Body of pancreas (tissue), 4 donors: ENCODE results near the gene DIAPH3. TPM values are rescaled to one million over a fixed set of nuclear protein-coding genes. Genes with fewer than 3 reads are reported as not detected.

ENCODE experiments used
- ATAC-seq: fragments of 150-250 bp; one replicate; pipeline ENCODE4 v1.9.1; 2016
- DNase-seq, 4 donors: peaks; one replicate each; pipeline ENCODE4 v3.0.0-alpha.2; 2019
- H3K27ac ChIP-seq, 4 donors: fragments of 200-600 bp; sonication (generic); 1 replicate in 3 of 4; 2 replicates in 1 of 4; pipeline versions ENCODE4 v1.5.1 to v1.6.1; 2016 to 2019; ENCODE audit warnings: mild to moderate bottlenecking in 1 of 4, mixed read lengths in 1 of 4, moderate library complexity in 1 of 4
- H3K27me3 ChIP-seq, 2 donors: fragments of 200-600 bp; sonication (generic); one replicate each; pipeline ENCODE4 v1.6.0; 2016; ENCODE audit warnings: mild to moderate bottlenecking in 1 of 2
- H3K36me3 ChIP-seq, 2 donors: fragments of 200-600 bp; sonication (generic); replicated peaks in 1 of 2; 2 replicates each; pipeline ENCODE4 v1.5.1; 2016; ENCODE audit warnings: low read depth in 2 of 2; ENCODE audit not compliant: insufficient read depth in 1 of 2
- H3K4me1 ChIP-seq: fragments of 200-600 bp; sonication (generic); one replicate; pipeline ENCODE4 v1.6.0; 2016
- H3K4me3 ChIP-seq, 2 donors: fragments of 200-600 bp; sonication (generic); 1 replicate in 1 of 2; 2 replicates in 1 of 2; pipeline ENCODE4 v1.5.1; 2016 to 2019
- H3K9me3 ChIP-seq, 3 donors: fragments of 200-600 bp; sonication (generic); 1 replicate in 2 of 3; 2 replicates in 1 of 3; pipeline ENCODE4 v1.5.1; 2016
- CTCF ChIP-seq, 7 experiments: fragments of 450-650 bp in 4 of 7; fragments of 200-600 bp in 3 of 7; sonication (generic) in 3 of 7; IDR thresholded peaks; one replicate each; pipeline ENCODE4 v1.5.1; 2016 to 2019; ENCODE audit warnings: antibody characterized with exemption in 7 of 7
- POLR2A ChIP-seq, 3 donors: fragments of 450-650 bp; IDR thresholded peaks; one replicate each; pipeline ENCODE4 v1.6.1; 2016; ENCODE audit warnings: antibody characterized with exemption in 3 of 3, mild to moderate bottlenecking in 2 of 3
- WGBS, 2 donors: methylation state at CpG; one replicate each; pipeline ENCODE4 v1.1.5; 2017; 5-methylcytosine and 5-hydroxymethylcytosine counted together
- intact Hi-C: fragments of 100-400 bp; cut with DNase I; formaldehyde crosslinking; loops from one replicate; pipeline ENCODE4 v1.15.1; 2023
- total RNA-seq, 2 donors: library from RNA; depleted of rRNA; stranded (reverse); fragments of >200 nt; gene quantifications; one replicate each; pipeline ENCODE4 v1.1.0, GENCODE V29; 2016

The DIAPH3 gene
- total RNA-seq, 2 donors from 2014 or later: 0.33 to 0.78 TPM

GRCh38 chr13:59689057-59689456 is 474.7 kb downstream of the DIAPH3 start:
- no peak for DNase-seq
- Histone ChIP-seq H3K4me3 (no peak overlapping the region), H3K27me3 (no peaks in the 10 kb centered on the region), H3K36me3 (no peaks in the 10 kb centered on the region), H3K27ac (no peak overlapping the region), H3K9me3 (no peaks in the 10 kb centered on the region), H3K4me1 (no peaks in the 10 kb centered on the region)
- no peak for TF ChIP-seq CTCF (IDR thresholded peaks at IDR 0.05)
- TF ChIP-seq POLR2A (IDR thresholded peaks at IDR 0.05): no peak
- intact Hi-C loops: no loop called here
- ATAC-seq: no peak
- 88 to 89% methylated on average over 4 of the region's 4 CpGs for WGBS, 2 donors

GRCh38 chr13:59686798-59687394 is 476.8 kb downstream of the DIAPH3 start:
- Histone ChIP-seq H3K4me1 (no peaks in the 10 kb centered on the region), H3K27ac (no peak overlapping the region), H3K9me3 (no peaks in the 10 kb centered on the region), H3K27me3 (no peaks in the 10 kb centered on the region), H3K4me3 (no peak overlapping the region), H3K36me3 (no peaks in the 10 kb centered on the region)
- 76 to 88% methylated on average over 2 of the region's 2 CpGs for WGBS, 2 donors
- intact Hi-C loops: no loop called here
- DNase-seq: no peak
- ATAC-seq: no peak
- TF ChIP-seq POLR2A (IDR thresholded peaks at IDR 0.05) (no peak), CTCF (IDR thresholded peaks at IDR 0.05) (no peak)

GRCh38 chr13:59684105-59684504 is 479.6 kb downstream of the DIAPH3 start:
- no peak overlapping the region for H3K27ac ChIP-seq
- intact Hi-C loops: no loop called here
- H3K4me1 ChIP-seq: no peaks in the 10 kb centered on the region
- H3K9me3 ChIP-seq: no peaks in the 10 kb centered on the region
- ATAC-seq (no peak), DNase-seq (no peak)
- H3K4me3 ChIP-seq: no peak overlapping the region
- 46 to 48% methylated on average over 5 of the region's 5 CpGs for WGBS, 2 donors
- H3K27me3 ChIP-seq: no peaks in the 10 kb centered on the region
- no peaks in the 10 kb centered on the region for H3K36me3 ChIP-seq
- no peak for TF ChIP-seq CTCF (IDR thresholded peaks at IDR 0.05)
- TF ChIP-seq POLR2A (IDR thresholded peaks at IDR 0.05): no peak

GRCh38 chr13:59681636-59682311 is 482.0 kb downstream of the DIAPH3 start:
- TF ChIP-seq POLR2A (IDR thresholded peaks at IDR 0.05): no peak
- TF ChIP-seq CTCF (IDR thresholded peaks at IDR 0.05): no peak
- 100% methylated on average over 1 of the region's 1 CpG for WGBS, 2 donors
- intact Hi-C loops: no loop called here
- ATAC-seq: no peak
- no peak for DNase-seq
- peaks cover 6% of the 10 kb centered on the region for H3K4me1 ChIP-seq
- no peaks in the 10 kb centered on the region for H3K27me3 ChIP-seq
- no peak overlapping the region for H3K4me3 ChIP-seq
- H3K27ac ChIP-seq: no peak overlapping the region
- no peaks in the 10 kb centered on the region for H3K36me3 ChIP-seq
- H3K9me3 ChIP-seq: no peaks in the 10 kb centered on the region
